NOMO-1 (cell line): ENCODE data around the gene ERAP2.

Experiments used
- DNase-seq, 2 experiments: peaks; one replicate each; lab custom pipeline; 2025; ENCODE audit not compliant: unreplicated experiment in 2 of 2; lab: John Stamatoyannopoulos, UW

ERAP2 gene

DNA sequence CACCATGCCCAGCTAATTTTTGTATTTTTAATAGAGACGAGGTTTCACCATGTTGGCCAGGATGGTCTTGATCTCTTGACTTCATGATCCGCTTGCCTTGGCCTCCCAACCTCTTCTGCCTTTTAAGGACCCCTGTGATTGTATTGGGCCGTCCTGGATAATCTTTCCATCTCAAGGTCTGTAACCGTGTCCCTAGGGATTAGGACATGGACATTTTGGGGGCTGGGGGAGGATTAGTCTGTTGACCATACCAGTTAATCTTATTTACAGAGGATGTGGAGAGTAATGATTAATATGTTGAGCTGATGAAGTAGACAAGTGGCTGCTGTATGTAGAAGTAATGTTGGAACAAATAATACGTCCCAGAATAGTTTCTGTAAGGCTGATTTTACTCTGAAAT is 82.7 kb downstream of the ERAP2 start:
- DNase-seq: no peak

DNA sequence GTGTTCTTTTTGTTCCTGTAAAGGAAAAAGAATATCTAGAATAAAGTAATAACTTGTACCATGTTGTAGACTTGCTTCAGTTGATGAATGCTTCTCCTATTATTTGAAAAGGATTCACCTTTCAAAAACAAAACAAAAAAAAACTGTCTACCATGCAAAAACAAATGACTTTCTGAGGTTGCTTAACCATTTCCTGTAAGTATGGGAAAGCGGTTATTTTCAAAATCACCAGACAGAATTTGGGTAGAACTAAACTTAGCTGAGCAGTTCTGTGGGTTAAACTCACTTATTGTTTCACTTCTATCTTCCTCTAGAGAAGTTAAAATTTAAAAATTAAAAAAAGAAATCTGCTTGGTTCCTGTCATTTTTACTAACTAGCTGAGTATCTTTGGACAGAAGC is 84.8 kb downstream of the ERAP2 start:
- peak; percentile 66 to 91 for DNase-seq

DNA sequence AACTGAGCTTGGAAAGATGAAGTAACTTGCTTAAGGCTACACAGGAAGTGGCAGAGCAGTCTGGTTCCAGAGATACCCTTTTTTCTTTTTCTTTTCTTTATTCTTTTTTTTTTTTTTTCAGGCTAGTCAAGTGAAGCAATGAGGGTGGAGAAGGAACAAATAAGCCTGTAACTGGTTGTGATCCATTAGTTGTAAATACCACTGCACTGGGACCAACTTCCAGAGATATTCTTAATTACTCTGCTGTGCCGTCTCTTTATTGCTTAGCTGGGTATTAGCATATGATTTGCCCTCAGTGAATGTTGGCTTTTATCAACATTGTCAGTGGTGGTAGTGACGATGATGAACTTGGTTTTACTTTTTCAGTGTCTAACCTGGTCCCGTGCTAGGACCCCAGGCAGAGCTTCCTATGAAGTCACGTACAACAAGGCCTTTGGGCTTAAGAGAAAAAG is 86.3 kb downstream of the ERAP2 start:
- DNase-seq: peak in 1 of 2 experiments; percentile 21

DNA sequence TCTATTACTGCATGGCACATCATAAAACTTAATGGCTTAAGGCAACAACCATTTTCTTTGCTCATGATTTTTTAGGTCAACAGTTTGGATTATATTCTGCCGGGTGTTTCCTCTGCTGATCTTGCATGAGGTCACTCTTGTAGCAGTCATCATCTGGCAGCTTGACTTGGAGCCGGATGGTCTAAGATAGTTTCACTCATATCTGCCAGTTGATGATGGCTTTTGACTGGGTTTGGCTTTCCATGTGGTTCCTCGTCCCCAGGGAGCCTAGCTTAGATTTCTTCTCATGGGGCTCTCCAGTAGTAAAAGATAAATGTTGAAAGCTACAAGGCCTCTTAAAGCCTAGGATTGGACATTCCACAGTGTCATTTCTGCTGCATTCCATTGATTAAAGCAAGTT is 87.0 kb downstream of the ERAP2 start:
- no peak for DNase-seq

DNA sequence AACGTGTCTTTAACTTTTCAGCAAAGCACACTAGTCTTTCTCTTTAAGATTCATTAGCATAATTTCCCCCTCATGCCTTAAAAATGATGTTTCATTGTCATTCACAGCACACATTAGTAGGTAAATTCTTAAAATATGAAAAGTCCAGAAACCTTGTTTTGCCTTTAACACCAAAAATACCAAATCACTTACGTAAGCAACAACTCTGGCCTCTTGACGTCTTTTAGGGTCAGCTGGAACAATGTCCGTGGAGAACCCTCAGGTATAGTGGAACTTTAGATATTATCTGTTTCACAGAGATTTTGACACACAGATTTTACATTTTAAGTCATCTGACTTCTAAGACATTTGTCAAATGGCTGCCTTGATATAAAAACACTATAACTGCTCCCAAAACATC is 90.5 kb downstream of the ERAP2 start:
- no peak for DNase-seq

DNA sequence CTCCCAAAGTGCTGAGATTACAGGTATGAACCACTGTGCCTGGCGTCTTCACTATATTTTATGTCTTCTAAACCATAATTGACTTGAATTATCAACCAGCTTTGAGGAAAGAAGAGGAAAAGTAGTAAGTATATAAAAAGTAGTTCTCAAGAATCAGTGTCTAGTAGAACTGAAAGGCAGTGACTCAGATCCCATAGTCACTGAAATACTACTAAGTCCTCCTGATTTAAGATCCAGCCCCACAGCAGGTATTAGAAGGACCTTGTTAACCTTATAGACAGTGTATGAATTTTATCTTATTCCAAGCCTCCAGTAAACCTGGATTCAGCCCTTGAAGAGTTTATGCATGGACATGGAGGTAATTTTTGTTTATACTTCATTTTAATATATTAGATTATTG is 91.1 kb downstream of the ERAP2 start:
- DNase-seq: no peak

DNA sequence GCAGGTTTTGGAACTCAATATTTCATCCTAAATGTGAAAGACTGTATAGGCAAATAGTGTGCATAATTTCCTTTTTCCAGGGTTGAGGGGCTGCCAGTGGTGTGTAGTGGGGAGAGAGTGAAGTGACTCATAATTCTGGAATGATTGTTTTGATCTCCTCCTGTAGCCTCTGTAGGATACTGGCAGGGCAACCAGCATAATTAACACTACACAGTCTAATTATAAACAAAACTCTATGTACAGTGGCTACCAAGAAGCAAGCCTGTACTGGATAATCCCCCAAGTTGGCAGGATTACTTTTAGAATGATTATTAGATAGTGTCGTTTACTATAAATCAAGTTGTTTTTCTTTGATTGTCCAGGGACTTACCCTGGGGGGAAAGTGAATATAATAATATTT is 91.8 kb downstream of the ERAP2 start:
- DNase-seq: no peak

DNA sequence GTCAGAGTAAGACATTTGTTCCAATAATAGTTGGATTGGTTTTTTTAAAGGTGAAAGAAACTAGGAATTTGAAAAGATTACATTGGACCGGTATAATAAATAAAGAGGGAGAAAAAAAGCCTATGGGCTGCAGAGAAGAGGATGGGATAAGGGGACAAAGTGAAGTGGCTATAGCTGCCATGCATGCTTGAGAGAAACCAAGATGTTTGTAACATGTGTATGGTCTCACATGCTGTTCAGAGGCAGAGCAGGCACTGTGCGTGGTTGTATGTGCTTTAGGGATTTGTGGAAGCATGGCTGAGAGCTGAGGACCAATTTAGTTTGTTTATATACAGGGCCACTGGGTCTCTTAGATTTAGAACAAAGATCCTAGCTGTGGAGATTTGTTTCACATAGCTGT is 92.3 kb downstream of the ERAP2 start:
- DNase-seq: no peak
